Neural crest cell (in vitro differentiated cells): Measurements from ENCODE around the gene ARHGAP26. TPM values are rescaled to one million over a fixed set of nuclear protein-coding genes. Genes with fewer than 3 reads are reported as not detected.

Experiments used
- DNase-seq: peaks from one replicate; pipeline ENCODE4 v3.0.0; 2021; ENCODE audit warnings: low read depth, mixed read lengths, low spot score
- H3K27ac Mint-ChIP-seq: one replicate; pipeline ENCODE4 v1.8.0; 2021; ENCODE audit warnings: mild to moderate bottlenecking, mixed read lengths; ENCODE audit not compliant: unreplicated experiment
- H3K27me3 Mint-ChIP-seq: 2 replicates; pipeline ENCODE4 v1.8.0; 2021; ENCODE audit warnings: low read depth, mild to moderate bottlenecking, mixed read lengths
- H3K36me3 Mint-ChIP-seq: 2 replicates; pipeline ENCODE4 v1.8.0; 2021; ENCODE audit warnings: low read depth, mild to moderate bottlenecking, mixed read lengths
- H3K4me1 Mint-ChIP-seq: 2 replicates; pipeline ENCODE4 v1.8.0; 2021; ENCODE audit warnings: mixed read lengths
- H3K4me3 Mint-ChIP-seq: one replicate; pipeline ENCODE4 v1.8.0; 2021; ENCODE audit warnings: mild to moderate bottlenecking, mixed read lengths
- H3K9me3 Mint-ChIP-seq: 2 replicates; pipeline ENCODE4 v1.8.0; 2021; ENCODE audit warnings: mixed read lengths
- total RNA-seq: library from RNA; stranded (reverse); gene quantifications from 2 replicates; pipeline ENCODE4 v1.2.1, GENCODE V29; 2021
- TF ChIP-seq, protein P1 (sequence below): fragments of 200-600 bp; sonication (generic); conservative IDR thresholded peaks from 2 replicates; pipeline ENCODE4 v1.5.0; 2021; ENCODE audit warnings: antibody characterized with exemption, mild to moderate bottlenecking

Gene ARHGAP26
- total RNA-seq, 1 donor from 2014 or later, result 5.5 TPM

DNA sequence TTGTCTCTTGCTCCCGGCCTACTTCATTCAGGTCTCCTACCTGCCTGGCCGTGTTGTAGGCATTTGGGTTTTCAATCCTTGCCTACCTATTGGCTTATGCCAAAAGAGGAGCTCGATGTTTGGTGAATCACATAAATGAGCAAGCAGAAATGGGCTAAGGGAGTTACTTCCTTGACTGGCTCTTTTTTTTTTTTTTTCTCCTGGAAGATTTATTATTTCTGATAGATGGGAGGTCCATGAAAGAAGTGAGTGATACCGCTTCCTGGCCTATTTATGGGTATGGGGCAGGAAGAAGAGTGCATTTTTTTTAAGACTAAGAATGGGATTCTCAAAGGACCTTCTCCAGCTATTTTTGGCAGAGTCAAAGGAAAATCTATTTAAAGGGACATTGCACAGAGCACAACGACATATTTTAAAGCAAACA, 294.1 kb downstream of the ARHGAP26 start:
- no peaks in the 10 kb centered on the region for H3K36me3 Mint-ChIP-seq
- no peak for DNase-seq
- H3K27ac Mint-ChIP-seq, result no peak overlapping the region
- H3K4me1 Mint-ChIP-seq, result peaks cover 10% of the 10 kb centered on the region
- TF ChIP-seq, protein P1, sequence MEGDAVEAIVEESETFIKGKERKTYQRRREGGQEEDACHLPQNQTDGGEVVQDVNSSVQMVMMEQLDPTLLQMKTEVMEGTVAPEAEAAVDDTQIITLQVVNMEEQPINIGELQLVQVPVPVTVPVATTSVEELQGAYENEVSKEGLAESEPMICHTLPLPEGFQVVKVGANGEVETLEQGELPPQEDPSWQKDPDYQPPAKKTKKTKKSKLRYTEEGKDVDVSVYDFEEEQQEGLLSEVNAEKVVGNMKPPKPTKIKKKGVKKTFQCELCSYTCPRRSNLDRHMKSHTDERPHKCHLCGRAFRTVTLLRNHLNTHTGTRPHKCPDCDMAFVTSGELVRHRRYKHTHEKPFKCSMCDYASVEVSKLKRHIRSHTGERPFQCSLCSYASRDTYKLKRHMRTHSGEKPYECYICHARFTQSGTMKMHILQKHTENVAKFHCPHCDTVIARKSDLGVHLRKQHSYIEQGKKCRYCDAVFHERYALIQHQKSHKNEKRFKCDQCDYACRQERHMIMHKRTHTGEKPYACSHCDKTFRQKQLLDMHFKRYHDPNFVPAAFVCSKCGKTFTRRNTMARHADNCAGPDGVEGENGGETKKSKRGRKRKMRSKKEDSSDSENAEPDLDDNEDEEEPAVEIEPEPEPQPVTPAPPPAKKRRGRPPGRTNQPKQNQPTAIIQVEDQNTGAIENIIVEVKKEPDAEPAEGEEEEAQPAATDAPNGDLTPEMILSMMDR, result no peak
- peaks cover 2% of the 10 kb centered on the region for H3K27me3 Mint-ChIP-seq
- no peaks in the 10 kb centered on the region for H3K9me3 Mint-ChIP-seq
- no peak overlapping the region for H3K4me3 Mint-ChIP-seq

DNA sequence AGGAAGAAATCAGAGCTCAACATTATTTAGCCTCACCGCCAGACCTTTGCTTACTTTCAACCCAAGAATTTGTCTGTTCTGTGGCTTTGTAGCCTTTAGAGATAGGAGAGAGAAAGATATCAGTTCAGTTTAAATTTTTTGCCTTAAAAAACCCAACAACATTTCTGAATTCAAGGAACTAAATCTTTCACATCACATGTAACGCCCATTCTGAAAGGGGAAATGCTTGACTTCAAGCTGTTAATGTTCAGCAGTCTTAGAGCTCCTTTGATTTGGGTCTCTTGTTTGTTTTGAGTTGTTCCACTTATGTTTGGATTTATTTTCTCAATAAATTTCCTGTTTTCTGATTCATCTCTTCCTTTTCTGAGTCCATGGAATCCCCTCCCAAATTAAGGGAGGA, 294.5 kb downstream of the ARHGAP26 start:
- H3K27me3 Mint-ChIP-seq, result peaks cover 2% of the 10 kb centered on the region
- no peak overlapping the region for H3K4me3 Mint-ChIP-seq
- no peaks in the 10 kb centered on the region for H3K36me3 Mint-ChIP-seq
- H3K9me3 Mint-ChIP-seq, result no peaks in the 10 kb centered on the region
- H3K27ac Mint-ChIP-seq, result no peak overlapping the region
- TF ChIP-seq, protein P1, result no peak
- peaks cover 10% of the 10 kb centered on the region for H3K4me1 Mint-ChIP-seq
- DNase-seq, result no peak

DNA sequence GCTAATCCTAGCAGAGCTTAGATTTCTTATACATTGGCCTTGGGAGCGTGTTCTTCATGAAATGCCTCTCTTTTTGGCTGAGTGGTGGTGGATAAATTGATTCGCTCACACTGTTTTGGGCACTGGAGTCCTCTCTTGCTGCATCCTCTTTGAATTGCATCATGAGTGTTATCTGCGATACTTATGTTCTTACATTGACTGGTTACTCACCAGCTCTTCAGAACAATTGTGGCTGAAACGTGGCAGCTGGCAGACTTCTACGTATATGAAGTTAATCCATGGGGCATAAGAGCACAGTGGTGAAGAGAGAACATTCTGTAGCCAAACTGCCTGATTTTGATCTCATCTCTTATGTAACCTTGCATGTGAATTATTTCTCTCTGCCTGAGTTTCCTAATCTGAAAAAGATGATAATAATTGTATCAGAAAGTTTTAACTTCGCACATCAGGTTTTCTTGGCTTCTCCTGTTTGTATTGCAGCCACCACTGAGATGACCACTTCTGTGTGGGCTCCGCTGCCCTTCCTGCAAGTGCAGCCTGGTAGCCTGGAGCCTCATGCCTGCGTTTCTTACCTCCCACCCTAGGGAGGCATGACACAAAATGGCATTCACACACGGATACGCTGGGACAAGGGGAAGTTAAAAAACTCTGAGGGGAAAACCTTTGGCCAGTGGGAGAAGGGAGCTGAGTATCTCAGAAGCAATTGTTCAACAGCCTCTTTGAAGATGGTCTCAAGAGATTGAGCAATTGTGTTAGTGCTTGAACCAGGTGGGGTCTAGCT, 295.2 kb downstream of the ARHGAP26 start:
- Mint-ChIP-seq H3K4me3 (no peak overlapping the region), H3K4me1 (peaks cover 10% of the 10 kb centered on the region), H3K27me3 (peaks cover 2% of the 10 kb centered on the region), H3K36me3 (peaks cover 4% of the 10 kb centered on the region), H3K27ac (no peak overlapping the region), H3K9me3 (peaks cover 4% of the 10 kb centered on the region)
- TF ChIP-seq, protein P1, result no peak
- no peak for DNase-seq

DNA sequence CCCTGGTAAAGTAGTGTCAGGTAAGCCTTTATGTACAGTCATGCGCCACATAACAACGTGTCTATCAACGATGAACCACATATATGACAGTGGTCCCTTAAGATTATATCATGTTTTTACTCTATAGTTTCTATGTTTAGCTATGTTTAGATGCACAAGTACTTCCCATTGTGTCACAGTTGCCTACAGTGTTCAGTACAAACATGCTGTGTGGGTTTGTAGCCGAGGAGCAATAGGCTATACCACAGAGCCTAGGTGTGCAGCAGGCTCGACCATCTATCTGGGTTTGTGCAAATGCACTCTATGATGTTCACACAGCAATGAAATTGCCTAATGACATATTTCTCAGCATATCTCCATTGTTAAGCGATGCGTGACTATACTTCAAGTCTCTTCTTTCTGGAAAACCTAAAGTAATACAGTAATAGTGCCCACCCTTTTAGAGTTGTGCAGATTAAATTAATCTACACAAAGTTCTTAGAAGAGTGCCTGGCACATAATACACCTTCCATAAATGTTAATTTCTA, 295.9 kb downstream of the ARHGAP26 start:
- no peak for DNase-seq
- peaks cover 4% of the 10 kb centered on the region for H3K9me3 Mint-ChIP-seq
- peaks cover 10% of the 10 kb centered on the region for H3K4me1 Mint-ChIP-seq
- H3K27ac Mint-ChIP-seq, result no peak overlapping the region
- no peak overlapping the region for H3K4me3 Mint-ChIP-seq
- TF ChIP-seq, protein P1, result no peak
- H3K36me3 Mint-ChIP-seq, result peaks cover 5% of the 10 kb centered on the region
- H3K27me3 Mint-ChIP-seq, result peaks cover 2% of the 10 kb centered on the region

DNA sequence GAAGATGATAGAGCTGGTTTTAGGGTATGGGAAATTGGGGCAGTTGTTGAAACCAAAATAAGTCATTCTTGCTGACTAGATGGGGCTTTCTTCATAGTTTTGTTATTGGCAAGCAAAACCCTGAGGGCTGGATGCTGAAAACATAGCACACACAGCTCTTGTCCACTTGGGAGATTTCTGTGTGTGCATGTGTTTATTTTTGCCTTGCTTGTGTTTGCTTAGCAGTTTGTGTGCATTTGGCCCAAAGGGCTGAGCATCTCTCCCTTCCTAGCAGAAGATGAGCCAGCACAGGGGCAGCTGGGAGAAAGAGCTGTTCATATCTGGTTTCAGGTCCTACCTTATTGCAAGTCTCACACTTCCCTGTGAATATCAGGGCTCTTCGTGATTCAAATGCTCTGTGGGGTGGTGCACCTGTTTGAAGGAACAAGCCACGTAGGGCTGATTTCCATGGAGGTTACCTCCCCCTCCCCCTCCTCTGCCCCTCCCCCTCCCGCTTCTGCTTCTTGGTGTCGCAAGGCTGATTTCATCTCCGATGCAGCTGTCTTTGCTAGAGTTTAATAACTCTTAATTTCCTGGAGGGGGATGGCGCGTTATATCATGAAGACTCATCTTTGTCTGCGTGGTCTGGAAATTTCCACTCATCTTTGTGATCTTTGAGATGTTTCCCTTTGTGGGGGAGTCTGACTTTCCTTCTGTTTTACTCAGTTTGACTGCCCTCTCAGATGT, 296.5 kb downstream of the ARHGAP26 start:
- peaks cover 10% of the 10 kb centered on the region for H3K4me1 Mint-ChIP-seq
- TF ChIP-seq, protein P1, result no peak
- H3K36me3 Mint-ChIP-seq, result peaks cover 8% of the 10 kb centered on the region
- no peak overlapping the region for H3K4me3 Mint-ChIP-seq
- no peak overlapping the region for H3K27ac Mint-ChIP-seq
- H3K9me3 Mint-ChIP-seq, result peaks cover 4% of the 10 kb centered on the region
- peaks cover 2% of the 10 kb centered on the region for H3K27me3 Mint-ChIP-seq
- DNase-seq, result no peak
